KMS-11 (cell line): ENCODE data around the gene NEDD4L.

Experiments
- H2AFZ ChIP-seq: fragments of 200-600 bp; sonication (generic); 2 replicates; pipeline ENCODE4 v1.6.1; 2016; ENCODE audit warnings: antibody characterized with exemption, mixed run types, low read depth
- H3K27ac ChIP-seq: fragments of 200-600 bp; sonication (generic); 2 replicates; pipeline ENCODE4 v1.6.1; 2016; ENCODE audit warnings: mild to moderate bottlenecking, mixed run types
- H3K27me3 ChIP-seq: fragments of 200-600 bp; sonication (generic); 2 replicates; pipeline ENCODE4 v1.6.1; 2017; ENCODE audit warnings: mild to moderate bottlenecking, low read depth, mixed run types, moderate library complexity; ENCODE audit not compliant: insufficient read depth
- H3K36me3 ChIP-seq: fragments of 200-600 bp; sonication (generic); 2 replicates; pipeline ENCODE4 v1.6.1; 2017; ENCODE audit warnings: mild to moderate bottlenecking, mixed run types; ENCODE audit not compliant: insufficient read depth
- H3K4me1 ChIP-seq: fragments of 200-600 bp; sonication (generic); 2 replicates; pipeline ENCODE4 v1.6.1; 2016; ENCODE audit warnings: mild to moderate bottlenecking, low read depth, mixed run types; ENCODE audit not compliant: poor library complexity, severe bottlenecking
- H3K4me2 ChIP-seq: fragments of 200-600 bp; sonication (generic); 2 replicates; pipeline ENCODE4 v1.7.0; 2016; ENCODE audit warnings: mild to moderate bottlenecking, mixed run types
- H3K4me3 ChIP-seq: fragments of 200-600 bp; sonication (generic); IDR thresholded peaks from 2 replicates; pipeline ENCODE4 v1.6.1; 2017; ENCODE audit warnings: low read depth, low read length, mixed read lengths; ENCODE audit not compliant: insufficient read depth
- H3K79me2 ChIP-seq: fragments of 200-600 bp; sonication (generic); 2 replicates; pipeline ENCODE4 v1.6.1; 2016; ENCODE audit warnings: low read depth, mixed run types; ENCODE audit not compliant: insufficient read depth
- H3K9ac ChIP-seq: fragments of 200-600 bp; sonication (generic); 2 replicates; pipeline ENCODE4 v1.6.1; 2016; ENCODE audit warnings: mild to moderate bottlenecking, mixed run types
- H4K20me1 ChIP-seq: fragments of 200-600 bp; sonication (generic); 2 replicates; pipeline ENCODE4 v1.6.1; 2016; ENCODE audit warnings: mild to moderate bottlenecking, mixed run types; ENCODE audit not compliant: insufficient read depth
- CTCF ChIP-seq: fragments of 200-600 bp; sonication (generic); conservative IDR thresholded peaks from 2 replicates; pipeline ENCODE4 v1.6.1; 2017; ENCODE audit warnings: low read depth, mild to moderate bottlenecking, antibody characterized with exemption, low read length, moderate library complexity, mixed read lengths

Gene NEDD4L

GRCh38 chr18:58152891-58153290 lies 108.9 kb downstream of the NEDD4L start:
- Histone ChIP-seq H3K27me3 (no peaks in the 10 kb centered on the region), H3K4me2 (no peak overlapping the region), H3K4me3 (no peak overlapping the region), H2AFZ (no peak overlapping the region), H3K4me1 (no peaks in the 10 kb centered on the region), H3K79me2 (no peaks in the 10 kb centered on the region; the same call in 1 of the 2 replicates), H4K20me1 (no peaks in the 10 kb centered on the region), H3K27ac (no peak overlapping the region), H3K9ac (no peak overlapping the region), H3K36me3 (no peaks in the 10 kb centered on the region)
- TF ChIP-seq CTCF, result no peak

- Histone ChIP-seq H4K20me1 (no peaks in the 10 kb centered on the region), H3K9ac (no peak overlapping the region), H3K27ac (no peak overlapping the region), H3K4me3 (no peak overlapping the region), H3K4me1 (no peaks in the 10 kb centered on the region), H3K36me3 (no peaks in the 10 kb centered on the region), H3K27me3 (no peaks in the 10 kb centered on the region), H2AFZ (no peak overlapping the region), H3K79me2 (no peaks in the 10 kb centered on the region; the same call in 1 of the 2 replicates), H3K4me2 (no peak overlapping the region)
- no peak for TF ChIP-seq CTCF
Measured at GRCh38 chr18:58156516-58156915, 112.5 kb downstream of the NEDD4L start.

GRCh38 chr18:58157237-58157636 lies 113.2 kb downstream of the NEDD4L start:
- Histone ChIP-seq H4K20me1 (no peaks in the 10 kb centered on the region), H3K9ac (no peak overlapping the region), H2AFZ (no peak overlapping the region), H3K27ac (no peak overlapping the region), H3K36me3 (no peaks in the 10 kb centered on the region), H3K79me2 (no peaks in the 10 kb centered on the region; the same call in 1 of the 2 replicates), H3K4me2 (no peak overlapping the region), H3K4me1 (no peaks in the 10 kb centered on the region), H3K27me3 (no peaks in the 10 kb centered on the region), H3K4me3 (no peak overlapping the region)
- no peak for TF ChIP-seq CTCF

GRCh38 chr18:58158008-58158407 lies 114.0 kb downstream of the NEDD4L start:
- Histone ChIP-seq H3K4me2 (no peak overlapping the region), H4K20me1 (no peaks in the 10 kb centered on the region), H3K4me3 (no peak overlapping the region), H2AFZ (no peak overlapping the region), H3K79me2 (no peaks in the 10 kb centered on the region; the same call in 1 of the 2 replicates), H3K9ac (no peak overlapping the region), H3K36me3 (no peaks in the 10 kb centered on the region), H3K4me1 (no peaks in the 10 kb centered on the region), H3K27me3 (no peaks in the 10 kb centered on the region), H3K27ac (no peak overlapping the region)
- no peak for TF ChIP-seq CTCF
